Measurements from ENCODE around the gene UBA7. TPM values are rescaled to one million over a fixed set of nuclear protein-coding genes. Genes with fewer than 3 reads are reported as not detected.

Gene UBA7
- total and polyA plus RNA-seq, 2 of the 13 experiments (the other 11 are each of a cell fraction or from before 2014, with no cell fraction given) = 9.5 to 16.5 TPM

DNA sequence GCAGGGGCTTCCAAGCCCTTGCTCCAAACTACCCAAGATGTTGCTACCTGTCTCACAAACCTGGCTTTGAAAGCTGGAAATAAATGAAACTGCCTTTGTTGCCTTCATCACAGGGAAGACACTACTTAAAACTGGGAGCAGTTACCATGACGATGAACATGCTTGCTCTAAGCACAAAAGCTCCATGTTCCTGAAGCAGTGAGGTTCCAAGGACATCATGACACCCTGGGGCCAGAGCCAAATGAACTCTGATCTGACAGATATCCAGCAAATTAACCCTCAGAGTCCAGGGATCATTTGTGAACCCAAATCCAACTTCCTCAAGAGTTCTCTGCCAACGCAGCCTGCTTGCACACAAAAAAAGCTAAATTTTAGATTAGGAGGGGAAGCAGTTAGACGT, 31.9 kb upstream of the UBA7 start:
- no TSS peak for BruUV-seq (replicated peaks)
- Histone ChIP-seq H3K27ac (ENCODE audit: extremely low read length, insufficient read depth, low read length) (peak overlapping the region; percentile 75), H3K79me2 (ENCODE audit: insufficient read depth, low read length) (no peaks in the 10 kb centered on the region), H3K9ac (ENCODE audit: insufficient read depth, low read depth, low read length) (peak overlapping the region; percentile 49), H3K4me3 (replicated peaks in 1 of 3; ENCODE audit: insufficient read depth in 1 of 3, low read depth in 2 of 3, low read length in 3 of 3) (no peak overlapping the region), H3K36me3 (replicated peaks in 1 of 2; ENCODE audit: control insufficient read depth in 1 of 2, insufficient read depth in 2 of 2, low read length in 2 of 2) (peaks cover 2 to 17% of the 10 kb centered on the region in 2 experiments; a peak in 2 of 5 replicates), H3K27me3 (ENCODE audit: control insufficient read depth in 1 of 2, insufficient read depth in 2 of 2, low read length in 2 of 2) (no peaks in the 10 kb centered on the region), H2AFZ (ENCODE audit: low read length) (no peak overlapping the region), H3K4me2 (ENCODE audit: low read depth, low read length) (peak overlapping the region; percentile 28; the same call in 1 of the 2 replicates), H4K20me1 (ENCODE audit: insufficient read depth, low read length) (no peaks in the 10 kb centered on the region), H3K4me1 (ENCODE audit: insufficient read depth, low read length) (peaks cover 54% of the 10 kb centered on the region), H3K9me3 (ENCODE audit: low read length) (no peaks in the 10 kb centered on the region)
- ChIA-PET CTCF (ENCODE audit: low intra/inter-chr PET ratio, low total read pairs) (no interaction called here), POLR2A (interaction anchor here (1.0 to 1.9 kb wide), 2 partner anchors 43 to 84 kb away, joined by 3 to 8 read pairs; partner anchors contain the start of genes INKA1 and MON1A)
- peak; percentile 60 for DNase-seq (ENCODE audit: low spot score)
- in situ Hi-C loops (cut with HindIII; ENCODE audit: extremely low pct_ligation_motif_present, low pct_unique_long_range_greater_than_20kb) = no loop called here
- WGBS (ENCODE audit: low lambda C conversion rate) = 83% methylated on average over 3 of the region's 3 CpGs
- FAIRE-seq = peak; percentile 74
- intact Hi-C loops (cut with micrococcal nuclease; ENCODE audit: unreplicated experiment) = loop anchor here (2.0 kb wide), 1 partner anchor 61 kb away; no protein-coding TSS in a partner anchor
- ATAC-seq = peak; percentile 15; the same call in 2 of the 3 replicates
- TF ChIP-seq HNF4A (CRISPR knock-in tag; IDR thresholded peaks at IDR 0.05) (peak; percentile 87), RFX3 (CRISPR knock-in tag; IDR thresholded peaks at IDR 0.05) (peak; percentile 70), ARNT2 (CRISPR knock-in tag; IDR thresholded peaks at IDR 0.05; ENCODE audit: low read depth) (peak; percentile 38; the same call in 1 of the 2 replicates), ZFY (CRISPR knock-in tag; IDR thresholded peaks at IDR 0.05) (peak; percentile 34), ZNF652 (CRISPR knock-in tag; IDR thresholded peaks at IDR 0.05; ENCODE audit: borderline replicate concordance, low read depth) (peak; percentile 91), ZNF577 (CRISPR knock-in tag; IDR thresholded peaks at IDR 0.05; ENCODE audit: borderline replicate concordance, low read depth) (no peak), ZNF816 (CRISPR knock-in tag; IDR thresholded peaks at IDR 0.05; ENCODE audit: borderline replicate concordance) (no peak), ZNF772 (CRISPR knock-in tag; IDR thresholded peaks at IDR 0.05) (no peak), PAXIP1 (CRISPR knock-in tag; conservative IDR thresholded peaks at IDR 0.05) (0 out of 2 replicates have a peak, but pooled peaks have one; percentile 40), RFX1 (IDR thresholded peaks at IDR 0.05) (peak; percentile 69), SOX13 (IDR thresholded peaks at IDR 0.05) (no peak), SOX13 (CRISPR knock-in tag; conservative IDR thresholded peaks at IDR 0.05 in 1 of 2, IDR thresholded peaks at IDR 0.05 in 1 of 2) (peak in 1 of 2 experiments; percentile 41; a peak in 1 of 4 replicates)
- TF ChIP-seq, protein P1, sequence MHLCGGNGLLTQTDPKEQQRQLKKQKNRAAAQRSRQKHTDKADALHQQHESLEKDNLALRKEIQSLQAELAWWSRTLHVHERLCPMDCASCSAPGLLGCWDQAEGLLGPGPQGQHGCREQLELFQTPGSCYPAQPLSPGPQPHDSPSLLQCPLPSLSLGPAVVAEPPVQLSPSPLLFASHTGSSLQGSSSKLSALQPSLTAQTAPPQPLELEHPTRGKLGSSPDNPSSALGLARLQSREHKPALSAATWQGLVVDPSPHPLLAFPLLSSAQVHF (CRISPR knock-in tag; IDR thresholded peaks at IDR 0.05) = no peak
- TF ChIP-seq, protein P2, sequence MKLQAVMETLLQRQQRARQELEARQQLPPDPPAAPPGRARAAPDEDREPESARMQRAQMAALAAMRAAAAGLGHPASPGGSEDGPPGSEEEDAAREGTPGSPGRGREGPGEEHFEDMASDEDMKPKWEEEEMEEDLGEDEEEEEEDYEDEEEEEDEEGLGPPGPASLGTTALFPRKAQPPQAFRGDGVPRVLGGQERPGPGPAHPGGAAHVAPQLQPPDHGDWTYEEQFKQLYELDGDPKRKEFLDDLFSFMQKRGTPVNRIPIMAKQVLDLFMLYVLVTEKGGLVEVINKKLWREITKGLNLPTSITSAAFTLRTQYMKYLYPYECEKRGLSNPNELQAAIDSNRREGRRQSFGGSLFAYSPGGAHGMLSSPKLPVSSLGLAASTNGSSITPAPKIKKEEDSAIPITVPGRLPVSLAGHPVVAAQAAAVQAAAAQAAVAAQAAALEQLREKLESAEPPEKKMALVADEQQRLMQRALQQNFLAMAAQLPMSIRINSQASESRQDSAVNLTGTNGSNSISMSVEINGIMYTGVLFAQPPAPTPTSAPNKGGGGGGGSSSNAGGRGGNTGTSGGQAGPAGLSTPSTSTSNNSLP (IDR thresholded peaks at IDR 0.05; ENCODE audit: low read depth, low read length) = 0 out of 2 replicates have a peak, but pooled peaks have one; percentile 30
- TF ChIP-seq, protein P3, sequence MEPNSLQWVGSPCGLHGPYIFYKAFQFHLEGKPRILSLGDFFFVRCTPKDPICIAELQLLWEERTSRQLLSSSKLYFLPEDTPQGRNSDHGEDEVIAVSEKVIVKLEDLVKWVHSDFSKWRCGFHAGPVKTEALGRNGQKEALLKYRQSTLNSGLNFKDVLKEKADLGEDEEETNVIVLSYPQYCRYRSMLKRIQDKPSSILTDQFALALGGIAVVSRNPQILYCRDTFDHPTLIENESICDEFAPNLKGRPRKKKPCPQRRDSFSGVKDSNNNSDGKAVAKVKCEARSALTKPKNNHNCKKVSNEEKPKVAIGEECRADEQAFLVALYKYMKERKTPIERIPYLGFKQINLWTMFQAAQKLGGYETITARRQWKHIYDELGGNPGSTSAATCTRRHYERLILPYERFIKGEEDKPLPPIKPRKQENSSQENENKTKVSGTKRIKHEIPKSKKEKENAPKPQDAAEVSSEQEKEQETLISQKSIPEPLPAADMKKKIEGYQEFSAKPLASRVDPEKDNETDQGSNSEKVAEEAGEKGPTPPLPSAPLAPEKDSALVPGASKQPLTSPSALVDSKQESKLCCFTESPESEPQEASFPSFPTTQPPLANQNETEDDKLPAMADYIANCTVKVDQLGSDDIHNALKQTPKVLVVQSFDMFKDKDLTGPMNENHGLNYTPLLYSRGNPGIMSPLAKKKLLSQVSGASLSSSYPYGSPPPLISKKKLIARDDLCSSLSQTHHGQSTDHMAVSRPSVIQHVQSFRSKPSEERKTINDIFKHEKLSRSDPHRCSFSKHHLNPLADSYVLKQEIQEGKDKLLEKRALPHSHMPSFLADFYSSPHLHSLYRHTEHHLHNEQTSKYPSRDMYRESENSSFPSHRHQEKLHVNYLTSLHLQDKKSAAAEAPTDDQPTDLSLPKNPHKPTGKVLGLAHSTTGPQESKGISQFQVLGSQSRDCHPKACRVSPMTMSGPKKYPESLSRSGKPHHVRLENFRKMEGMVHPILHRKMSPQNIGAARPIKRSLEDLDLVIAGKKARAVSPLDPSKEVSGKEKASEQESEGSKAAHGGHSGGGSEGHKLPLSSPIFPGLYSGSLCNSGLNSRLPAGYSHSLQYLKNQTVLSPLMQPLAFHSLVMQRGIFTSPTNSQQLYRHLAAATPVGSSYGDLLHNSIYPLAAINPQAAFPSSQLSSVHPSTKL (CRISPR knock-in tag; IDR thresholded peaks at IDR 0.05) = 0 out of 2 replicates have a peak, but pooled peaks have one; percentile 10

All from HepG2 (cell line).